Urothelium cell line (cell line): ENCODE results near the gene YY1.
"Not testable (repeated sequence)": the region's sequence is repeated elsewhere in the genome, so short reads cannot be mapped to it uniquely, and the experiment has no call there.

Source experiments
- DNase-seq: peaks from one replicate; pipeline ENCODE4 v3.0.0; 2011; ENCODE audit warnings: low spot score, mixed read lengths
- FAIRE-seq: peaks from 2 replicates; lab custom pipeline; 2011; peaks lifted over from hg19 to GRCh38; lab: Jason Lieb, UNC

The YY1 gene

DNA sequence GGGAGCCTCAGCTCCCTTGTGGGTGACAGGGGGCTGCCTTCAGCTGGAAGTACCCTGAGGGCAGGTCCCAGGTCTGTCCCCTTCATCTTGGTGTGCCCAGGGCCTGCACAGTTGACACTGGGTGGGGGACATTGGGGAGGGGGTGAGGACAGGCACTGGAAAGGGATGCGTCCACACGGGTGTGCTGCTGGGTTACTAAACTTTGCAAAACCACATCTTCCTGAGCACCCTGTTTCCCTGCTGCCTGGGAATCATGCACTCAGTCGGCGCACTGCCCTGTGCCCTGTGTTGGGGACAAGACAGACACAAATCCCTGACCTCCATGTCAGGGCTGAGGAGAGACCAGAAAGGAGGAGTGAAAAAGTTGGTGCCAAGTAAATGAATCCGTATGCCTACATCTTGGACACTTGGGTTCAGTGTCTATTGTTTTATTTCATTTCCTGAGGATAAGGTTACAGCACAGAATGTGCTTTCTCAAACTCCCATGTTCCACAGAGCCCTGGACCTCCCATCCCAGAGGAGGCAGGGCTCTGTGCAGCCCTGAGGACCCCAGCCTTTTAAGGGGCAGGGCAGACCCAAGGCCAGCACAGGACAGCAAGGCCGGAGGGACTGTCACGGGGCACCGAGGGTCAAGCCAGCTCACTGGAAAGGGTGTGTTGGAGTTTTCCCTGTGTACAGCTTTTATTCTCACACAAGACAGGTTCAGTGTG is 70.2 kb downstream of the YY1 start:
- no peak for FAIRE-seq

DNA sequence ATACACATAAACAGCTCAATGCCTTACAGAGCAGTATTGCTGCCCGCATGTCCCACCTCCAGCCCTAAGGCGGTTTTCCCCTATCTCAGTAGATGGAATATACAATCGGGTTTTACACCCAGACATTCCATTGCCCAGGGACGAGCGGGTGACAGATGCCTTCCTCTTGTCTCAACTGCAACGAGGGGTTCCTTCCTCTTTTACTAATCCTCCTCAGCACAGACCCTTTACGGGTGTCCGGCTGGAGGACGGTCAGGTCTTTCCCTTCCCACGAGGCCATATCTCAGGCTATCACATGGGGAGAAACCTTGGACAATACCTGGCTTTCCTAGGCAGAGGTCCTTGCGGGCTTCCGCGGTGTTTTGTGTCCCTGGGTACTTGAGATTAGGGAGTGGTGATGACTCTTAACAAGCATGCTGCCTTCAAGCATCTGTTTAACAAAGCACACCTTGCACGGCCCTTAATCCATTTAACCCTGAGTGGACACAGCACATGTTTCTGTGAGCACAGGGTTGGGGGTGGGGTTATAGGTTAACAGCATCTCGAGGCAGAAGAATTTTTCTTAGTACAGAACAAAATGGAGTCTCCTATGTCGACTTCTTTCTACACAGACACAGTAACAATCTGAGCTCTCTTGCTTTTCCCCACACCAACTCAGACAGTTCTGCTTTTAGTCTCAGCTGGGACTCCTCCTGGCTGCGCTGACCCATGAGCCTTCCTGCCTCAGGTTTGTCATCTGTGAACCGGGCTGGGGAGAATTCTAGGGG is 73.3 kb downstream of the YY1 start:
- DNase-seq, FAIRE-seq: not testable (repeated sequence)

More for the DNA sequence above, 70.2 kb downstream of the YY1 start:
- DNase-seq = no peak

DNA sequence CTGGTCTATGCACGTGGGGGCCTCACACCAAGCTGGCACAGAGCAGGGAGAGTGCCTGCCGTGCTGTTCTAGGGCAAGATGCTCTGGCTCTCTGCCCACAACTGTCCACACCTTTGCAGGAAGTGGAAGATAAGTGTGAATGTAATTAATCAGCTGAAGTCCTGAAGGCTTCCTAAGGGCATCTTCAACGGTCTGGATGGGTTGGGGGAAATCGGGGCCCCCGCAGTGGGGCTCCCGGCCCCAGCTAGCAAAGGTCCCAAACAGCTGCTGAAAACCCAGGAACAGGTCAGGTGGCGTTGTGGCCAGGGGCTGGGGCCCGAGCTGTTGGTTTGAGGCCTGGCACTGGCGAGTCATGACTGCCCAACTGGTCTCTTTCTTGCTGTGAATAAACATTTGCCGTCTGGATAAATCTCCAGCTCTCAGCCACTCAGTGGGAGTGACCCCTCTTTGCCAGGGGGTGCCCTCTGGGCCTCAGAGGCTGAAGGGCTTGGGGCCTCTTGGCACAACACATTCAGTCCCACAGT is 74.0 kb downstream of the YY1 start:
- FAIRE-seq = no peak

DNA sequence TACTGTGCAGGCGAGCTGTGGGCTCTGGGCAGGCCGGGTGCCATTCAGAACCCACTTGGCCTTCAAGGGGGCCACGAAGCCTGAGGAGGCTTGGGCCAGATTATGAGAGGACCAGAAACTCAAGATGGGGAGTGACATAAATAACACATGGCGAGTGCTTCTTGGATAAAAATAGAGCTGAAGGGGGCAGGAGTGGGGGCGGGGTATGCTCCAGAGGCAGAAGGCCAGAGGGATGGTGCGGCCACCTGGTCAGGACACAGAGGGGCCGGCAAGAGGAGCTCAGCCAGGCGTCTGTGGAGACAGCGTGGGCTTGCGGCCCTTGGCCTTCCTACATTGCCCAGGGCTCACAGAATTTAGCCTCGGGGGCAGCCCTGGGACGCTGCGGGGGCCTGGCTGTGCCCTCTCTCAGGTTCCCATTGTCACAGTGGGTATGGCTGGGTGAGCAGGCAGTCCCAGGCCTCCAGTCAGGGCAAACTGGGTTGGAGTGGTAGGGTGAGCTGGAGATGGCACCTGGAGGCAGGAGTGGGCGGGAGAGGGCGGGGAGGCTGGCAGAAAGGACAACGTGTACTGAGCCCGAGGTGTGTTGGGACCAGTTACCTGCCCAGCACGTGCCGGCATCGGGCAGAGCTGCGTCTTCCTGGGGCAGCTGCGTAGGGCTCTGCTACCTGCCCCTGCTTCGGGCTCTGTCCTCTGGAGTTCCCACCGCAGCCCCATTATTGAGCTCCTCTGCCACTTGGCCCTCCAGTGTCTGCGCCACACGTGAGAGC is 74.7 kb downstream of the YY1 start:
- FAIRE-seq (no peak), DNase-seq (no peak)

More for the DNA sequence above, 74.0 kb downstream of the YY1 start:
- no peak for DNase-seq

DNA sequence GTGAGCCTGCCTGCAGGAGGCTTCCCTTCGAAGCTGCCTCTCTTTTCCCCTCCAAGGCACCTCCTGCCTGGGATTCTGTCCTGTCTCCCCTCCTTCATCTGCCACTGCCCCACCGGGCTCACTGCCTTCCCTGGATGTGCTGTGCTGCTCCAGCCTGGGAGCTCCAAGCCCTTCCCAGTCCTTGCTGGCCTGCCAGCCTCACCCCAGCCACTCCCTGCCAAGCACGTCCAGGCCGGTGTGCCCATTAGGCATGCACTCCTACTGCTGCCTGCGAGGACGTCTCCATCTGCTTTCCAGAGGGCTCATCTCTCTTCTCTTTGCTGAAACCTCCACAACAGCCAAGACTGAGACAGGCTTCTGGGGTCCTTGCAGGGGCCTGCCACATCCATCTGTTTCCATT is 75.8 kb downstream of the YY1 start:
- DNase-seq = no peak
- FAIRE-seq = no peak

DNA sequence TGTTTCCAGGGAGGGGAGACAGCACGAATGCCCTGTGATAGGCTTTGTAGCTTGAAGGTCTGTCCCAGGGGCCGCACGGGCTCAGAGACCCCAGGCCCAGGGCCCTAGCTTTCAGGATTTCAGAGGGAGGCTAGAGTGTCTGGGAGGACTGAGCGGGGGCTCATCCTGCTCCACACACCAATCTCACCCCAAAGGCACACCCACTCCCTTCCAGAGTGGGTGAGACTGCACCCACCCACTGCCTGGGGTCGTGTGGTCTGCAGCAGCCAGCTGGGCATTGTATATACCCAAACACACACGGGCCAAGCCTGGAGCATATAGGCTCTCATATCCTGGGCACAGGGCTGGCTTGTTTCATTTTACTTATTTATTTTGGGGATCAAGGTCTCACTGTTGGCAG is 78.4 kb downstream of the YY1 start:
- no peak for FAIRE-seq
- no peak for DNase-seq

DNA sequence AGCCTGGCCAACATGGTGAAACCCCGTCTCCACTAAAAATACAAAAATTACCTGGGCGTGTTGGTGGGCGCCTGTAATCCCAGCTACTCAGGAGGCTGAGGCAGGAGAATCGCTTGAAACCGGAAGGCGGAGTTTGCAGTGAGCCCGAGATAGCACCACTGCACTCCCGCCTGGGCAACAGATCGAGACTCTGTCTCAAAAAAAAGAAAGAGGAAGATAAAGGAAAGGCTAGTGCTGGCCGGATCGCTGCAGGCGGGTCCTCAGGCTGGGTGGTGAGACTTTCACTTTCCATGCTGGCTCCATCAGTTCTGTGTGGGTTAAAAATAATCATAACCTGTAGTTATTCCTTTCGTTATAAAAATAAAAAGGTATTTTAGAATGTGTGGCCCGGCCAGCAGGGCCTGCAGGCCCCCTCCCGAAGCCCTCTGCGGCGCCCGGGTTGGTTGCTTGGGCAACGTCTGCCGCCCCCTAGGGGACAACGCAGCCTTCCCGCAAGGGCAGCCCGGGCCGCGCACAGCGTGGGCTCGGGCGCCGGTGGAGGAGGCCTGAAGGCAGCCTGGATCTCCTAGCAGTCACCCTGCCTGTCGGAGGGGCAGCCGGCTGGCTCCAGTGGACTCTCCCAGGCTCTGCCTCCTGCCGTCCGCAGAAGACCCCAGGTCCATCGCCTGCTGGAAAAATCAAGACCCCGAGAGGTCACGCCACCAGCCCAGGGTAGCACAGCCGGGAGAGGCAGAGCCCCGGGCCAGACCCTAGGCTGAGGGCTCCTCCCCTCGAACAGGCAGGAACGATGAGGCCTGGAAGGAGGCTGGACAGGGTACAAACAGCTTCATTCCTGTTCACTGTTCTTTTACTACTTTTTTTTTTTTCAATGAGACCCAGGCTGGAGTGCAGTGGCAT is 79.2 kb downstream of the YY1 start:
- no peak for FAIRE-seq
- peak; percentile 37 for DNase-seq

DNA sequence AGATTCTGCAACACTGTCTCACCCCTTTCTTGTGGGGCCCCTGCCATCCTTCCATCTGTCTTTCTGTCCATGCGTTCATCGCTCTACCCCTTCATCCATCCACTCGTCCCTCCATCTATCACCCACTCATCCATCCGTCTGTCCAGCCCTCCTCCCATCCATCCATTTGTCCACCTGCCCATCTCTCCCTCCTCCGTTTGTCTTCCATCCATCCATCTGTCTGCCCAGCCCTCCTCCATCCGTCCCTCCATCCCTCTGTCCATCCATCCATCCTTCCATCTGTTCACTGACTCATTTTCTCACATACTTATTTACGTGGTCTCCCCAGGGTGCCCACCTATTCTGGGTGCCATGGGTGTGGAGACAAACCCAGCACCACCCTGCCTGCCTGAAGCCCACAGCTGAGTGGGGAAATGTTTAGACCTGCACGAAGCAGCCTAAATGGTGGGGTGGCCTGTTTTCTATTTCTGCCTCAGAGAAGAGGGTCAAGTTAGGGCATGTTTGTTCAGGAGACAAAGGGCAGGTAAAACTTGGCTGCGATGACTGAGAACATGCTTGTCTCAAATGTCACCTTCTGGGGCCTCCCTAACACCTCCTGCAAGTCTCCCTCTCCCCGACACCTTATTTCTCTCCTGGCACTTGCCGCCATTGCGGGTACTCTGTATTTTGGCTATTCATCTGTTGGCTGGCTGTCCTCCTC is 81.4 kb downstream of the YY1 start:
- no peak for FAIRE-seq
- DNase-seq = no peak

DNA sequence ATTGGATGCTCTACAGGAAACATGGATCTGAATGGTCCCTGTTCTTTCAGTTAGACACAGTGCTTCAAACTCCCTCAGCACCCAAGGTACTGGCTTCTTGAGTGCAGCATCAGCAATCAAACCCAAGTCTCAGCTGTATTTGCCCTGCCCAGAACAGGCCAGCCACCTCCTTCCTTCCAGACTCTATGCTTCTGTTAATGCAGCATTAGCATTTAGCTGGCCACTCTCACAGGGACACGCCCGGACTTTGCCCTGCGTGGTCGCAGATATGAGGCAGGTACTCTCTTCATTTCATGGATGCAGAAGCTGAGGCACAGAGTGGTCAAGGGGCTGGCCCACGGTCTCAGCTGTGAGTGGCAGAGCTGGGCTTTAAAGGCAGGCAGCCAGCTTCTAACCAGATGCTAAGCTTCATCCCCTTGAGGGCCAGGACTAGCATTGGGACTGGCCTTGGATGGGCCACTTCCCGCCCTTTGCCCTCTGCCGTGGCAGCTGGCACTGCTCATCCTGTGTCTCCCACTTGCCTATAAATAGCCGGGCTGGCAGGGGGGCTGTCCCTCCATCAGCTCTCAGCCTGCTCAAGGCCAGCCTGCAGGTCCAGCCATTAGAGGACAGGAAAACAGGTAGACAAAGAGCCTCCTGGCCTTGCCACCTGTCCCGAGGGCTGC is 82.7 kb downstream of the YY1 start:
- FAIRE-seq (no peak), DNase-seq (no peak)

DNA sequence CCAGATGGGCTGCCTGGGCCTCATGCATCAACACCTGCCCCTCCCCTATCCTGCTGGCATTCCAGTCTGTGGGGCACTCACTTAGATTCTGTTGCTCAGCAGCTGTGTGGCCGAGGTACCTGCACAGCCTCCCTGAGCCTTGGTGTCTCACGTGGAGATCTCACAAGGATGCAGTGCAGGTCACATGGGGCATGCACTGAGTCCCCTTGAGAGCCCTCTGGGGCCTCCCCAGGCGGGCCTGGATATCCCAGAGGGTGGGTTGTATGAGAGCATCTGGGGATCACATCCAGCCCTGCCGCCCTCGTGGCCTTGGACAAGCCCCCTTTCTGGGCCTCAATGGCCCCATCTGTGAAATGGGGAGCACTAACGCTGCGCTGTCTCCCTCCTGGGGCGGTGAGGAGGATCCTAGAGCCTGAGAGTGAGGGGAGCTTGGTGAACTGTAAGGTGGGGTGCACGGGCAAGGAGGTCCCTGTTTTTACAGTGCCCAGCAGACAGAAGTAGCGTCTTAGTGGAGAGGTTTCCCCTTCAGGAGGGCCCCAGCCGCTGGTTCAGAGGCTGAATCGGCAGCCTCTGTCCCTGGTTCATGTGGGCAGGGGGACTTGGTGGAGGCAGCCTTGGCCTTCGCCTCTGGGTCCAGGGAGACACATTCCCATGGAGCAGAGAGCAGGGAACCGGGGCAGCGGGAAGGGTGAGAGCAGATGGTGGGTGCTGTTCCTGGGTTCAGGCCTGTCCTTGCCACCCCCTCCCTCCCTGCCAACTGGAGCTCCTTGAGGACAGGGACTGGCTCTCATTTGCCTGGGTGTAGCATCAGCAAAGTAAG is 83.4 kb downstream of the YY1 start:
- FAIRE-seq (no peak), DNase-seq (no peak)

DNA sequence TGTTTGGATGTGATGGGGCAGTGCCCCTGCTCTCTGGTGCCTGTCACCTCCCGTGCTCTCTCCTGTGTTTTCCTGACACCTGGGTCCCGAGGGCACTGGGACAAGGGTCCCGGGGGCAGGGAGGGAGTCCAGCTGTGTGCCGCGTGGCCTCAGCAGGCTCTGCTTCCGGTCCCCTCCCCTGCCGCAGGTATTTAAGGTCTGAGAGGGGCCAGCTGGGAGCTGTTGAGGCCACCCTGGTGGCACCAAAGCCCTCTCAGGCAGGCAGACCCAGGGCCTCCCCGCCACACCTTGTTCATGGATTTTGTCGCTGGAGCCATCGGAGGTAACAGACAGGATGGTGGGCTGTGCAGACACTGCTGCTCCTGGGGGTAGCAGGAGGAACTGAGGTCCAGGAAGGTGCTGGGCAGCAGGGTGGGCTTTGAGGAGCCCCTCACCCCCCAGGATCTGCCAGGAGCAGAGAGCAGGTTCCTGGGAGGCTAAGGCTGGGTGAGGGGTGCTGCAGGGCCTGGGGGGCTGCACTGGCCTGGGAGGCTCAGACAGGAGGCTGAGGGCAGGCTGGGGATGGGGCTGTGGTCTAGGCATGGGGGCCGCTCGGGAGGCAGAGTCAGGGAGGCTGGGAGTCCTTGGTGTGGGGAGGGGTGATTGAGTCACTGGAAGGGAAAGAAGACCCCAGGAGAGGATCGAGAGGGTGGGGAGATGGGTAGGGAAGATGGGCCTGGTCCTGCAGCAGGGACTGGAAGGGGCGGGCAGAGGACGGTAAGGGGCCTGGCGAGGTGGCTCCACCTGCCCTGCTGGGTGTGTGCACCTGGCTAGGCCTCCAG is 84.4 kb downstream of the YY1 start, which contains the start of gene SLC25A47:
SLC25A47 (plus strand) TSS at position 219 of the 821 bp plus-strand sequence; CDS start at position 295, 76 bp downstream.
- FAIRE-seq = no peak

DNA sequence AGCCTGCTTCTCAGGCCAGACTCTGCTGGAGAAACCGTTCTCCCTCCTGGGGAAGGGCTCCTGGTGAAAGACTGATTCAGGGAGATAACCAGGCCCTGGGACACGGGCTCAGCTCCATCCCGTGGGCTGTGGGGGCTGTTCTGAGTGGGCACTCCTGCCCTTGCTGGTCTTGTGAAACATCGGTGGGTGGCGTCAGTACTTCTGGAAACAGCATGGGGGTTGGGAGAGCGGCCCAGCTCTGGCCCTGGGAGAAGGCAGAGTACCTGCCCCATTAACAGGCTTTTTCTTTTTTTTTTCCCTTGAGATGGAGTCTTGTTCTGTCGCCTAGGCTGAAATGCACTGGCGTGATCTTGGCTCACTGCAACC is 85.0 kb downstream of the YY1 start:
- no peak for FAIRE-seq

More for the DNA sequence above, 84.4 kb downstream of the YY1 start, which contains the start of gene SLC25A47:
- DNase-seq = no peak

DNA sequence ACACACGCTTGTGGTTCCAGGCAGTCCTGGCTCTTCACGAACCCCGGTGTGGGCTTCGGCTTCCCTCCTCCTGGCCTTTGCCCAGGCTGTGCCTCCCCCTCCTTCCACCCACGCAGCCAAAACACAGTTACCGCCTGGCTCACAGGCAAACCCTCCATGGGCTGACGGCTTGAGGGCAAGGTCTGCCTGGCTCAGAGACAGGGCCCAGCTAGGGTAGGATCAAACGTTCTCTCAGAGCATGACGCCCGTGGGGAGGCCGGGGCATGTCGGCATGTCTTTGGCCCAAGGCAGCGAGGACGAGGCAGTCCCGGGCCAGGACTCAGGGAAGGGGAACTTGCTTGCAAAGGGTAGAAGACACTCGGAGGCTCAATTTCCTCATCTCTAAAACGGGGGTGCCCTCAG is 86.3 kb downstream of the YY1 start:
- no peak for FAIRE-seq
- no peak for DNase-seq

More for the DNA sequence above, 85.0 kb downstream of the YY1 start:
- DNase-seq = no peak

DNA sequence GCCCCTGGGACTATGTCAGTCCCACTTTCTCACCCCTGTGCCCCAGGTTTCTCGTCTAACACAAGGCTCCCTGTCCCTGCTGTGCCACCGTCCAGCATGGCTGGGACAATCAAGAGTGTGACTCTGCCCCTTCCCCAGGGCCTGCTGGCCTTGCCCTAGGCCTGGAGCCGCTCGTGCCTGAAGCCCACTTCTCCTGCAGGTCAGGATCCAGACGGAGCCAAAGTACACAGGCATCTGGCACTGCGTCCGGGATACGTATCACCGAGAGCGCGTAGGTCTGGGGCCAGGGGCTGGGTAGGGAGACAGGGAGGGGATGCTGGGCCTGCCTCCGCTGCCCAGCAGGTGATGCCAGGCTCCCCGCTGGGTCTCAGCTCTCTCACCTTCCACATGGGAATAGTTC is 87.0 kb downstream of the YY1 start:
- DNase-seq = no peak
- no peak for FAIRE-seq

DNA sequence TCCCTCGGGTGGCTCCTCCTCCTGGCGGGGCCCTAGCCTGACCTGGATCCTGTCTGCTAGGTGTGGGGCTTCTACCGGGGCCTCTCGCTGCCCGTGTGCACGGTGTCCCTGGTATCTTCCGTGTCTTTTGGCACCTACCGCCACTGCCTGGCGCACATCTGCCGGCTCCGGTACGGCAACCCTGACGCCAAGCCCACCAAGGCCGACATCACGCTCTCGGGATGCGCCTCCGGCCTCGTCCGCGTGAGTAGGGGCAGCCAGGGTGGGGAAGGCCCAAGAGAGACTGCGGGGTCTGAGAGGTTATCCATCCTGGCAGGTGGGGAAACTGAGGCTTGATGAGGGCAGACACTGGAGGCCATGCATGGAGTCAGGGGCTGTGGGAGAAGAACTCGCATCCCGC is 88.2 kb downstream of the YY1 start:
- FAIRE-seq = no peak
- no peak for DNase-seq

DNA sequence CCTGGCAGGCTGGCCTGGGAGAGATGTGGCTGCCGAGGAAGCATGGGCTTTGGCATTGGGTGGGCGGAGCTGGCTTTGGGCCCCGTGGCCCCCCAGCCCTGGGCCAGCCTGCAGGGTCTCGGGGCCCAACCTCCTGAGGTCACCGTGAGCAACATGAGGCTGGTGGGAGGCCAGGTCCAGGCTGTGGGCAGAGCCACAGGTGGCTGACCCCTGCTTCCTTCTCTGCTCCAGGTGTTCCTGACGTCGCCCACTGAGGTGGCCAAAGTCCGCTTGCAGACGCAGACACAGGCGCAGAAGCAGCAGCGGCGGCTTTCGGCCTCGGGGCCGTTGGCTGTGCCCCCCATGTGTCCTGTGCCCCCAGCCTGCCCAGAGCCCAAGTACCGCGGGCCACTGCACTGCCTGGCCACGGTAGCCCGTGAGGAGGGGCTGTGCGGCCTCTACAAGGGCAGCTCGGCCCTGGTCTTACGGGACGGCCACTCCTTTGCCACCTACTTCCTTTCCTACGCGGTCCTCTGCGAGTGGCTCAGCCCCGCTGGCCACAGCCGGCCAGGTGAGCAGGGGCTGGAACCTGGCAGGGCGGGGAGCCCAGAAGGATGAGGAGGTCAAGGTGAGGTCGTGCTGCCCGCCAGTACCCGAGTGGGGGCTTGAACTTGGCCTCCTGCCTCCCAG is 89.7 kb downstream of the YY1 start:
- FAIRE-seq = no peak
- DNase-seq = no peak
